GM12801 (cell line): ENCODE measurements around the gene TNFRSF8.

Experiments
- TF ChIP-seq, protein P1 (sequence below): IDR thresholded peaks from one replicate; pipeline ENCODE4 v1.5.1; 2011; ENCODE audit warnings: control low read depth; ENCODE audit not compliant: insufficient read length; ENCODE audit errors: extremely low read depth

The TNFRSF8 gene

DNA sequence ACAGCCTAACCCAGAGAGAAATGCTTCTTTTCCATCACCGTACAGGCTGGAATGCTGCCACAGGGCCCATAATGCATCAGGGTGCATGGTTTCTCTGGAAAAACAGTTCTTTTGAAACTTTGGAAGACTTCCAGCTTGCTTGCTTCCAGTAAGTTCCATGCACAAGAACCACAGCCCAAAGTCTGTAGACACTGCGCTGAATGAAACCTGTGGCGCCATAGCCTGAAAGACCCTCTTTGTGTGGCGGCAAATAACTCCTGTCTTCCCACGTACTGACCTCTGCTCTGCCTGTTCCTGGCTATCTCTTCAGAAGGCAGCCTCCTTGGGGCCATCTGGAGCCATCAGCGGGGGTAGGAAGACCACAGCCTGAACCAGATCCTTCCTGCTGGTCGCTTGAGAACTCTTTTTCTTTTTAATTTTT is 28.7 kb upstream of the TNFRSF8 start:
- TF ChIP-seq, protein P1, sequence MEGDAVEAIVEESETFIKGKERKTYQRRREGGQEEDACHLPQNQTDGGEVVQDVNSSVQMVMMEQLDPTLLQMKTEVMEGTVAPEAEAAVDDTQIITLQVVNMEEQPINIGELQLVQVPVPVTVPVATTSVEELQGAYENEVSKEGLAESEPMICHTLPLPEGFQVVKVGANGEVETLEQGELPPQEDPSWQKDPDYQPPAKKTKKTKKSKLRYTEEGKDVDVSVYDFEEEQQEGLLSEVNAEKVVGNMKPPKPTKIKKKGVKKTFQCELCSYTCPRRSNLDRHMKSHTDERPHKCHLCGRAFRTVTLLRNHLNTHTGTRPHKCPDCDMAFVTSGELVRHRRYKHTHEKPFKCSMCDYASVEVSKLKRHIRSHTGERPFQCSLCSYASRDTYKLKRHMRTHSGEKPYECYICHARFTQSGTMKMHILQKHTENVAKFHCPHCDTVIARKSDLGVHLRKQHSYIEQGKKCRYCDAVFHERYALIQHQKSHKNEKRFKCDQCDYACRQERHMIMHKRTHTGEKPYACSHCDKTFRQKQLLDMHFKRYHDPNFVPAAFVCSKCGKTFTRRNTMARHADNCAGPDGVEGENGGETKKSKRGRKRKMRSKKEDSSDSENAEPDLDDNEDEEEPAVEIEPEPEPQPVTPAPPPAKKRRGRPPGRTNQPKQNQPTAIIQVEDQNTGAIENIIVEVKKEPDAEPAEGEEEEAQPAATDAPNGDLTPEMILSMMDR = no peak

DNA sequence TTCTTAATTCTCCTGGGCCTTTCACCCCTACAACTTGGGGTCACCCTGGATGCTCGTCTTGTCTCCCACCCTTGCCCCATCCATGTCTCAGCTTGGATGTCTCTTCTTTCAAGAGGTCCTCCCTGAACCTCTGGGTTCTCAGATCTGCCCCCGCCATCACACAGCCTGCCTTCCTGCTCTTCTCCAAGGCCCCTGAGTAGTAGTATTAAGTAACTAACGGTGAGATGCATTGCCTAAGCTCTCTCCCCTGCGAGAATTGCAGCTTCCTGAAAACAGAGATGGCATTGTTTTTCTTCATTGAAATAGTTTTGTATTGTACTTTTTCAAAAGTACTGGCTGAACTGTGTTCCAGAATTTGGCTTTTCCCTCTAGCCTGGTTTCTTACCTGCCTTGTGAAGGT is 27.8 kb upstream of the TNFRSF8 start:
- TF ChIP-seq, protein P1 = no peak

DNA sequence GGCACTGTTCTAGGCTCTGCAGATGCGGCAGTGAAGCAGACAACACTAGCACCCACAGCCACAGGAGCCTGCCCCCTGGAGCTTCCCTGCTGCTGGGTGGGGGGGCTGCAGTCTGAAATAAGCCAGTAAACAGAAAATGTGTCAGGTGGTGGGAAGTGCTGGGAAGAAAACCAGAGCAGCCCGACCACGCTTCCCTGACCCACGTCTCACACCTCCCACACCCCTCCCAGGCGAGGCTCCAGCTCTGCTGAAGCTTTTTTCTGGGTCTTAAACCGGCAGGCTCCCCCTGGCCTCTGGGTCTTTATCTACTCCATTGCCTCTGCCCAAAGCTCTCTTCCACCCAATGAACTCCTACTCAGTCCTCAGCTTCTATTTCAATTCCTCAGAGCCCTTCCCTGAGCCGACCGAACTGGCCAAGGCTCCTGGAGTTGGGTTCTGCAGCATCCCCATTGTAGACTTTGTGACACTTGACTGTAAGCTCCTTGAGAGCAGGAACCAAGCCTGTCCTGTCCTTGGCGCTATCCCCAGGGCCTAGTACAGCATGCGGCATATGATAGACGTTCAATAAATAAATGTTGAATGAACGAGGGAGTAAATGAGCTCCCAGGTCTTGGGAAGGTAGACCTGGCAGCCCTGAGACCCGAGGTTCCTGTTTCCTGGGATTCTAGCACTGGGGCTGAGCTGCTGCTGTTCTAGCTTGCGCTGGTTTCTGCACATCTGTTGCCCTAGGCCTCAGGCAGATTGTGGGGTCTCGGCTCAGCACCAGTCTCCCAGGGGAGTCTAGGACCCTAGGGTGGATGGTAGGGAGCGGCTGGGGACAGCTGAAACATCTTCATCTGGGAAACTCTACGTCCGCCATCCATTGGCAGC is 25.4 kb upstream of the TNFRSF8 start:
- TF ChIP-seq, protein P1 = no peak

DNA sequence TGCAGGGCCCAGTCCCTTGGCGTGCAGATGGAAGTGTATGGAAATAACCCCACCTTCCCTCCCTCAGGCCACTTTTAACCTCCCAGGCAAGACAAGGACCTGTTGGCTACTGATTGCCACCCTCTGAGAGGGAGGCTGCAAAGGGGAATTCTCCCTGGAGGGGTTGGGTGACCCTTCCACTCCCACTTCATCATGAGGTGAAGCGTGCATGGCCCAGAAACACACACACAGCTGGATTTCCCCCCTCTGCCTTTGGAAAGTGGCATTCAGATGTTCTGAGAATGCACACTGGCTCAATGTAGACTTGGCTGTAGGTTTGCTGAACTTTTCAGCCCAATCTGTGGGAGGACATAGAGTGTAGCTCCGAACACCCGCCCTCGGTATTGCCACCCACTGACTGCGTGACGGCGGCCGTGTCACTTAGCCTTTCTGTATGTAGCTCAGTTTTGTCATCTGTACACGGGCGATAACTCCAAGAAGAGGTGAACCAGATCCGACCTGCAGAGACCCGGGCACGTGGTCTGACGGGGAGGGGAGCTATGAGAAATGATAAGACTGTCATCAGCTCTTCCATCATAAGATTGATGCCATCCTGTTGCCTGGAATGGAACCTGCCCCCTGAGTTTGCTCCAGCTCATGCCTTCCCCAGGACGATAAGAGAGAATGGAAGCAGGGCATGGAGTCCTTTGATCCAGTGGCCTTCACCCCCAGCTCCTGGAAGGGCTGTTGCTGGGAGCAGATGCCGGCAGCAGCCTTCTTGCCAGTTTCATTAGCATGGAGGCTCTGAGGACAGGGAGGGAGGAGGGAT is 24.5 kb upstream of the TNFRSF8 start:
- TF ChIP-seq, protein P1 = no peak

DNA sequence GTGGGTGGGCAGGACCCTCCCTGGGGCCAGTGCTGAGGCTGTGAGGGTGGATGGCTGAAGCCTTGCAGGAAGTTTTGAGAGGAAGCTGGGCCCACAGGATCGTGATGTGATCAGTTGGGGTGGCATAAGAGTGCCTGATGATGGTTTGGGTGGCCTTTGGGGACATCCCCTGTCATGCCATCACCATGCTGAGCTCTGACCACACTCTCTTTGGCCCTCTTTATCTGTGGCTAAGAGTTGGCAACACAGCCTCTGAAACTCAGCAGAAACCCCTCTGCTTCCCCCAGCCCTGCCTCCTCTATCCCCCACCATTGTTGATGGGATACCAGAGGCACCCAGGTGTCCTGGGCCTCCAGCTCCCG is 24.0 kb upstream of the TNFRSF8 start:
- TF ChIP-seq, protein P1 = no peak

DNA sequence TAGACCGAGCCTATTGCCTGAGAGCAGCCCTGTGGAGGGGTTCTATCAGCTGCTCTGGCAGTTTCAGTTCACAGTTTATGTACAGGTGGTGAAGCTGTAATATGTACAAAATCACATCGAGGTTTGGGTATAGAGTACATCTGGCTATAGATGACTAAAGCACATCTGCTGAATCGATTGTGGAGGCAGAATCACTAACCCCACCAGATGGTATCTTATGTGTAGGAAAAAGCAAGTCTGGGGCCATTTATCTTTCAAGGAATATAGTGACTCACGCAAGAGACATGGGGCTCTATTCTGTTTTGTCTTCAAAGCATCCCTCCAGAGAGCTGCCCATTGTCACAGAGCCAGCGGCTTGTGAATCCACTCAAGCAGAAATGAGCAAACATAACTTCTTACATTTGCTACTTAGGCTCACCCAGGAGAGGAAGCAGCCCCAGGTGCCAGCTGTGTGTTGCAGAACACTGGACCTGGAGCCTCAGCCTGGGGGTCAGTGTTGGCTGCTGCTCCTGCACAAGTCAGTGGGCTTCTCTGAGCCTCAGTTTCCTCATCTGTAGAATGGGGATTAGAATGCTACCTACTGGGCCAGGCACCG is 22.5 kb upstream of the TNFRSF8 start:
- TF ChIP-seq, protein P1 = no peak

DNA sequence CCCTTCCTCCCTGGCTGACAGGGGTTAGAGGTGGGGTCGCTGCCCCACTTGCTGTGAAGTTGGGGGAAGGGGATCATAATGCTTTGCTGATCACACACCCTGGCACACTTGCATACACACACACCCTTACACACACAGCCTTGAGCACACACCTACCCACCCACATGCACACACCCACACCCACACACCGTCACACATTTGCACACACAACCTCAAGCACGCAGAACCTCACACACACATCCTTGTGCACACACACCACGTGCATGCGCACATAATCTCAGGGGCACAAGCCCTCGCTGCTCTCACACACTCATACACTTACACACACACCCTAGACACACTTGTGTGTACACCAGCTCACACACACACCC is 16.4 kb upstream of the TNFRSF8 start:
- TF ChIP-seq, protein P1 = no peak
